ENCODE data around the gene HOXD1. TPM values are rescaled to one million over a fixed set of nuclear protein-coding genes. Genes with fewer than 3 reads are reported as not detected.

The HOXD1 gene
- total RNA-seq, 2 donors from 2014 or later: 2.3 to 6.1 TPM

- Histone ChIP-seq H3K36me3 (no peaks in the 10 kb centered on the region), H3K4me3 (no peak overlapping the region), H3K9me3 (no peaks in the 10 kb centered on the region), H3K27me3 (replicated peaks; ENCODE audit: insufficient read depth) (no peaks in the 10 kb centered on the region), H3K27ac (no peak overlapping the region), H3K4me1 (replicated peaks) (no peaks in the 10 kb centered on the region)
- DNase-seq (ENCODE audit: low spot score): no peak
- TF ChIP-seq POLR2AphosphoS5 (IDR thresholded peaks at IDR 0.05): no peak
- TF ChIP-seq CTCF (IDR thresholded peaks at IDR 0.05): no peak
- TF ChIP-seq POLR2A (IDR thresholded peaks at IDR 0.05): no peak
- WGBS: 85% methylated on average over 4 of the region's 4 CpGs
- intact Hi-C loops (cut with DNase I): no loop called here
Observed at GRCh38 chr2:176145085-176145969, 43.1 kb upstream of the HOXD1 start.

GRCh38 chr2:176146101-176146500 is 42.4 kb upstream of the HOXD1 start:
- 19% methylated on average over 6 of the region's 6 CpGs for WGBS
- intact Hi-C loops (cut with DNase I): no loop called here
- TF ChIP-seq POLR2A (IDR thresholded peaks at IDR 0.05) (no peak), POLR2AphosphoS5 (IDR thresholded peaks at IDR 0.05) (no peak), CTCF (IDR thresholded peaks at IDR 0.05) (no peak)

GRCh38 chr2:176146645-176147044 is 41.8 kb upstream of the HOXD1 start:
- Histone ChIP-seq H3K27ac (no peak overlapping the region), H3K36me3 (no peaks in the 10 kb centered on the region), H3K9me3 (no peaks in the 10 kb centered on the region), H3K4me3 (no peak overlapping the region), H3K27me3 (replicated peaks; ENCODE audit: insufficient read depth) (no peaks in the 10 kb centered on the region), H3K4me1 (replicated peaks) (no peaks in the 10 kb centered on the region)
- no peak for DNase-seq (ENCODE audit: low spot score)
- TF ChIP-seq POLR2AphosphoS5 (IDR thresholded peaks at IDR 0.05): no peak
- TF ChIP-seq CTCF (IDR thresholded peaks at IDR 0.05): no peak
- TF ChIP-seq POLR2A (IDR thresholded peaks at IDR 0.05): no peak
- intact Hi-C loops (cut with DNase I): no loop called here

More at GRCh38 chr2:176146101-176146500, 42.4 kb upstream of the HOXD1 start:
- H3K27ac ChIP-seq: no peak overlapping the region
- H3K4me1 ChIP-seq (replicated peaks): no peaks in the 10 kb centered on the region
- no peaks in the 10 kb centered on the region for H3K27me3 ChIP-seq (replicated peaks; ENCODE audit: insufficient read depth)
- no peak for DNase-seq (ENCODE audit: low spot score)
- no peaks in the 10 kb centered on the region for H3K36me3 ChIP-seq
- H3K4me3 ChIP-seq: no peak overlapping the region
- no peaks in the 10 kb centered on the region for H3K9me3 ChIP-seq

- Histone ChIP-seq H3K27ac (no peak overlapping the region), H3K4me3 (no peak overlapping the region), H3K9me3 (no peaks in the 10 kb centered on the region), H3K4me1 (replicated peaks) (no peaks in the 10 kb centered on the region), H3K27me3 (replicated peaks; ENCODE audit: insufficient read depth) (no peaks in the 10 kb centered on the region), H3K36me3 (no peaks in the 10 kb centered on the region)
- intact Hi-C loops (cut with DNase I): no loop called here
- no peak for DNase-seq (ENCODE audit: low spot score)
- TF ChIP-seq CTCF (IDR thresholded peaks at IDR 0.05) (no peak), POLR2AphosphoS5 (IDR thresholded peaks at IDR 0.05) (no peak), POLR2A (IDR thresholded peaks at IDR 0.05) (no peak)
- WGBS: 55% methylated on average over 32 of the region's 32 CpGs
Observed at GRCh38 chr2:176147210-176147799, 41.2 kb upstream of the HOXD1 start.

All from prostate gland (tissue), 2 donors.